GM19035 (cell line): ENCODE results near the gene ARSJ.

Experiments
- ATAC-seq: cut with Tn5 transposase; IDR thresholded peaks from one replicate; pipeline ENCODE4 v1.9.1; 2021; ENCODE audit not compliant: unreplicated experiment

Gene ARSJ

DNA sequence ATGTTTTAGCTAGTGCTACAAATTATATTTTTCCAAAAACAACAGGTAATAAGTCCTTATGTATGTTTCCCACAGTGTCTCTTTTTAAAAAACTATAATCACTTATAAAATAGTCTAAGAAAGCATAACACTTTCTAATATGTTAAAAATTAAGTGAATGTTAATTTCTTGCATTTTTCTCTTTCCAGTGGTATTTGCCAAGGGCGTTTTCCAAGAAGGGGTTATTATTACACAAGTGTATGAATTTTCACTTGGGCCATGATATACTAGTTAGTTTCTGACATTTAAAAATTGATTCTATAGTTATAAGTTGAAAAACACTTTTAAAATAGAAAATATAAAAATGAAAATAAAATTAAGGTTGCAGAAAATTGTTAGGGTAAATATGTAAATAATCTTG lies 74.6 kb downstream of the ARSJ start:
- no peak for ATAC-seq

- ATAC-seq = no peak
These were observed 77.3 kb downstream of the ARSJ start for GRCh38 chr4:113901994-113902787.

DNA sequence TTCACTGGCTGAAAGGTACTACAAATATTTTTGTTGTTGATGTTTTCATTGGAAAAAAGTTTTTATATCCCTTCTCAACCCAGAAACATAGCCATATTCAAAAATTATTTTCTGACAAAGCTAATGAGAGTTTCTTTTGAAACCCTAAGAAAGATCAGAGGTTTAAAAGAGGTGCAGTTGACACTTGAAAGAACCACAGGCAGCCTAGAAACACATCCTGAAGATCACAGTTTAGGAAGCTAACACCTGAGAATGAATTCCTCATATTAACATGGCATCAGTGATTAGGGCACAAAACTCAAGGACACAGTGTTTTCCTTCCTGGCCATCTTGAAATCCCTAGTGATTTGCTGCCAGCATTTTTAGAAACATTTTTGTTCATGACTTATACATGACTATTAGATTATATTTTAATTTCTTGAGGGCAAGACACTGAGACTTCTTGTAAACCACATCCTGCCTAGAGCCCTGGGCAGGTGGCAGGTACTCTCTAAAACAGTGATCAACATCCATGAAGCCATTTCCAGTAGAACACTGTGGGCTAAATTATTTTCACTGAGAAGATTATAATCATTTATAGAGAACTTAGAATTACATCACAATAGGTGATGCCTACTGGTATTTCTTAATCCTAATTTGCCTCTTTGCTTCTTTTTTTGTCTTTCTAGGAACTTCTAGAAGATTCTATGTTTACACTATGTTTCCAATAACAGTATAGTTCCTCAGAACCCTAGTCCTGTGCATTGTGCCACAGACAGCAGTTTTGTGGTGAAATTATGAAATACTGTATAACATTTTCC lies 80.0 kb downstream of the ARSJ start:
- ATAC-seq = peak; percentile 94

GRCh38 chr4:113893546-113893945 lies 85.9 kb downstream of the ARSJ start:
- ATAC-seq = no peak

DNA sequence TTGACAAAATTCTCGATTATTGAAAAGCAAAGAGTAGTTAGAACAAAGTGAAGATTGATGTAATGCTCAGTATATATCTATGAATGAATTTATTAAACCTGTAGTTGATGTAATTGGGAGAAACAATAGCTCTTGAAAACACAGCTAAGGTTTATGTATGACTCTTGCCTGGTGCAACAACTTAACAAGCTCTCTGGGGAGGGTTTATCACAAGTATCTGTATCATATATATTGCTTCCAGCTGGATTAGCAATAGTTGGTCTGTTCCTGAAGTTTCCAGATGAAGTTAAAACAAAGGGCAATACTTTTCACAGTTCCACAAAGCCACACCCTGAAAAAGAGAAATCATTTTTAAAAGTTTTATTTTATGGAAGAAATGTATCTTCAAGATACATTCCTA lies 91.4 kb downstream of the ARSJ start:
- no peak for ATAC-seq

DNA sequence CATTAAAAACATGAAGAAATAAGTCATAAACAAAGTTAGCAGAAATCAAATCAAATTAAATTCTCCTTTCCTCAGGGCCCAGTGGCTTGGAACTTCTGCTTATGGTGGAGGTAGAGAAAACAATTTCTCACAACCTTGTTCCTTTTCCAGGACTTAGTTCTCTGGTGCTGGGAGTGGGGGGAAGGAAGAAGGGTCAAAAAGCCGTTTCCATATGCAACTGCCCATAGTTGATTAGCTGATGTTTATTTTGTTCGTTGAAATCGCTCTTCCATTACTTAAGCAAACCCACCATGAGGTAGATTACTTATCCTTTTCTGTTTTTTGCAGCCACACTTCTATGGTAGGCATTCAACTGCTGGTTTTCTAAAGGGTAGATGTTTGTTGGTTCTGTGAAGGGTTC lies 94.2 kb downstream of the ARSJ start:
- ATAC-seq = no peak

DNA sequence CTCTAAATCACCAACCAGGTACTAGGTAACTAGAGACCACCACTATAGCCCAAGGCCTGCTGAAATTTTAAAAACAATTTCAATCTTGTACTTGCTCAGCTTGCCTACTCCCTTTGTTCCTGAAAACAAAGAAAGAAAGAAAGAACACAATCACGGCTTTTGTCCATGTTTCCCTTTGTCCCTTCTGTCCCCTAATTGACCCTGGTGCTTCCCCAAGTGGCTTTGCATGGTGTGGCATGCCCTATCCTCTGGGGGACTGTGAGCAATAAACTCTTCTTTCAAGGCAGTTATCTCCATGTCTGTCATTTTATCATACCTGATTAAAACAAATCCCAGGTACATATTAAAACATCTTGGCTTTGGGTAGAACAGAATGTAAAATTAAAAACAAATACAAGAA lies 94.8 kb downstream of the ARSJ start:
- ATAC-seq = no peak

- no peak for ATAC-seq
These were observed 96.8 kb downstream of the ARSJ start for GRCh38 chr4:113882668-113883067.

DNA sequence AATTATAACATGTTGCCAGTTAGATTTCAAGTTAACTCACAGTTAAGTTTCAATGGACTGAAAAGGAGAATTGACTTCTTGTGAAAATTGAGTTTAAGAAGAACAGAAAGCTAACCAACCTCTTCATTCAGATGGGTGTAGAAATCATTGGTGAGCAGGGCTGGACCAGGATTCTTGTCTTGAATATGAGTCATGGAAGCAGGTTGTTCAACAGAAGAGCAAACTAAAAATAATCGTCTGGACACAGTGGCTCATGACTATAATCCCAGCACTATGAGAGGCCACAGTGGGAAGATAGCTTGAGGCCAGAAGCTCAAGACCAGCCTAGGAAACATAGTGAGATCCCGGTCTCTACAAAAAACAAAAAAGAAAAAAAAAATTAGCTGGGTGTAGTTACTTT lies 98.2 kb downstream of the ARSJ start:
- no peak for ATAC-seq

GRCh38 chr4:113880240-113881028 lies 99.0 kb downstream of the ARSJ start:
- no peak for ATAC-seq

DNA sequence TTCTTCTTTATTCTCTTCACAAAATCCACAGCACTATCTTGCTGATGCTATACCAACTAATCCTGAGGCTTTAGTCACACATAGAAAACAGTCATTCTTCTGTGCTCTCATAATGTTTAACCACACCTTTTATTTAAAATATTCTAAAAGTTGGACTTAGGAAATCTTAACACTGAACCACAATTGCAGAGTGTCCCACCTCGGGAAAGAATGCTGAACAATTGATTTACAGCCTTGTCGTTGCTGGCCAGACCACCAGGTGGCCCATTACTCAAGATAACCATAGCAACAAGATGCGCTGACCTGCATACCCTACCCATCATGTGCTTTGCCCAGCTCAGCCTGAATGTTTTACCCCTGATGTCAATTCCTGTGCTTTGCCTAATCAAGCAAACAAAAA lies 100.8 kb downstream of the ARSJ start:
- no peak for ATAC-seq

GRCh38 chr4:113874480-113874879 lies 105.0 kb downstream of the ARSJ start:
- no peak for ATAC-seq

- ATAC-seq = no peak
These were observed 105.9 kb downstream of the ARSJ start for GRCh38 chr4:113873508-113873907.

DNA sequence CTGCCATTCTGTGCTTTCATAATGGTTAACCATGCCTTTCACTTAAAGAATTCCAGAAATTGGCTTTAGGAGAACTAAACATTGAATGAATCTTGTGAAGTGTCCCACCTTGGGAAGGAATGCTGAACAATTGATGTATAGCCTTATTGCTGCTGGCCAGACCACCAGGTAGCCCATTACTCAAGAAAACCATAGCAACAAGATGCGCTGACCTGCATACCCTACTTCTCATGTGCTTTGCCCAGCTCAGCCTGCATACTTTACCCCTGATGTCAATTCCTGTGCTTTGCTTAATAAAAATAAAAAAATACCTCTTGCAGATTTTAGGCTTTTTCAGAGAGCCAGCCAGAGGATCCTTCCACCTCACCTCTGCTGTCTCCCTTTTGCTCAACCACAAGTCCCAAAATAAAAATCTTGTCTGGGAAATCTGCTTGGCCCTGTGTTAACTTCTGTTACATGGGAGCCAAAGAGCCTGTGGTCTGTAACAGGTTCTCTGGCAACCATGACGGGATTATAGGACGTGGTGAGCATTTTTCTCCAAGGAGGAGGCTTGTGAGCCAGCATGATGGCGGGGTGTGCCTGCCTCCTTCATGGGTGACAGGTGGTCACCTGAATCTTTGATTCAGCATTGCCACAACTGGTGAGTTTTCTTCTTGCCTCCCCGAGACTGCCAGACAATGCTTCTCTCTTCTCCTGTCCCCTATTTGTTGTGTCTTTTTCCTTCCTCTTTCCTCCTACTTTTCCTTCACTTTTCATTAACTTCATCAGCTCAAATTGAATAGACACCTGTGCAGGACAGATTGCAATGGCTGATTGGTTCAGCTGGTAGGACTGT lies 106.8 kb downstream of the ARSJ start:
- no peak for ATAC-seq

- no peak for ATAC-seq
These were observed 108.4 kb downstream of the ARSJ start for GRCh38 chr4:113871080-113871479.

DNA sequence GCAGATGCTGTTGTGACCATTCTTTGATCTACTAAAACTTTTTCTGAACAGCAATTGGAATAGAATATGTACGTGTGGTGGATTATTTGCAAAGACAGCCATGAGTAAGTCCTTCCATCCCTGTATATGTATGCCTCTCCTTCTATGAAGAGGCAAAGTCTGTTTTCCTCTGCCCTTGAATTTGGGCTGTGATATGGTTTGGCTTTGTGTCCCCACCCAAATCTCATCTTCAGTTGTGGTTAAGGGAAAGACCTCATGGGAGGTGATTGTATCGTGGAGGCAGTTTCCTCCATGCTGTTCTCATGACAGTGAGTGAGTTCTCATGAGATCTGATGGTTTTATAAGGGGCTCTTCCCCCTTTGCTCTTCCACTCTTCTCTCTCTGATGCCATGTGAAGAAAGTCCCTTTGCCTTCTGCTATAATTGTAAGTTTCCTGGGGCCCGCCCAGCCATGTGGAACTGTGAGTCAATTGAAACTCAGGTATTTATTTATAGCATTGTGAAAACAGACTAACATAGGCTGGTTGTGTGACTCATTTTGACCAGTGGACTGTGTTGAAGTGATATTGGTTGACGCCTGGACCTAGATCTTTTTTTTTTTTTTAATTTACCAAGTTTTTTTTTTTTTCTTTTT lies 109.6 kb downstream of the ARSJ start:
- ATAC-seq = peak; percentile 79

DNA sequence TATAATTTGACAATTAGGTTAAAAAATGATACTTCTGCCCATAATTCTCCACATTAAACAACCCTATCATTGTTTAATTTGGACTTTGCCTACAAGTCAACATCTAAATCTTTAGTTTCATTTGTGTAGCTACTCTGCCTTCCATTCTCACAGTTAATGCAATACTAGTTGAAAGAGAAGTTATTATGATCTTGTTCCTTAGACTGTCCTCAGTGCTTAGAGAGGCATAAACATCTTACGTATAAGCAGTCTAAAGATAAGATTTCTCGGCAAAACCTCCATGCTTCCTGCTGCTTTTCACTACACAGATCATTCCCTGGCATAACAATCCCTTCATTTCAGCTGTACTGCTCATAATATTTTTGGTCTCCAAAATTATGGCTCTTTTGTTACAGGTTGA lies 112.8 kb downstream of the ARSJ start:
- ATAC-seq = no peak

GRCh38 chr4:113858924-113859323 lies 120.5 kb downstream of the ARSJ start:
- no peak for ATAC-seq

DNA sequence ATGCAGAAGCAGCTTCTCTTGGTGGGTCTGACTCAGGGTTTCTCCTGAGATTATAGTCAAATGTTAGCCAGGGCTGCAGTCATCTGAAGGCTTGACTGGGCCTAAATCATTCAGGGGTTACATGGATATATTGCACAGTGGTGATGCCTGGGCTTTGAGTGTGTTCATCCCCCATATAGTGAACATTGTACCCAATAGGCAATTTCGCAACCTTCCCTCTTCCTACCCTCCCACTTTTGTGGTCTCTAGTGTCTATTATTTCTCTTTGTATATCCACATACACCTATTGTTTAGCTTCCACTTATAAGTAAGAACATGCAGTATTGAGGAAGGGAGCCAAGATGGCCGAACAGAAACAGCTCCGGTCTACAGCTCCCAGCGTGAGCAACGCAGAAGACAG lies 127.6 kb downstream of the ARSJ start:
- ATAC-seq = no peak
